ENCODE results near the gene KRT76. TPM values are rescaled to one million over a fixed set of nuclear protein-coding genes. Genes with fewer than 3 reads are reported as not detected.

The KRT76 gene
- total RNA-seq, 1 experiment from 2014 or later = not detected

GRCh38 chr12:52817003-52817698 is 40.0 kb upstream of the KRT76 start:
- Mint-ChIP-seq H3K27ac (no peak overlapping the region), H3K4me3 (no peak overlapping the region), H3K27me3 (ENCODE audit: low read depth) (peaks cover 3% of the 10 kb centered on the region), H3K4me1 (peaks cover 3 to 7% of the 10 kb centered on the region in 2 experiments; a peak in 3 of 4 replicates), H3K36me3 (ENCODE audit: insufficient read depth in 1 of 3, low read depth in 3 of 3) (no peaks in the 10 kb centered on the region; a peak in 1 of 7 replicates), H3K9me3 (no peaks in the 10 kb centered on the region)
- TF ChIP-seq CTCF (conservative IDR thresholded peaks at IDR 0.05) = no peak
- no CpG with 5 or more reads among the region's 8 CpGs for WGBS (ENCODE audit: extremely low coverage, insufficient read length, low lambda C conversion rate)
- no peak for DNase-seq
- Histone ChIP-seq H2BK20ac (ENCODE audit: low read depth, low read length, poor library complexity, severe bottlenecking) (no peak overlapping the region), H3K79me2 (ENCODE audit: insufficient read depth, low read length) (no peaks in the 10 kb centered on the region), H3K27ac (ENCODE audit: insufficient read length, low read depth, low read length) (no peak overlapping the region), H3K4me1 (ENCODE audit: insufficient read depth, low read length) (no peaks in the 10 kb centered on the region), H2BK12ac (ENCODE audit: insufficient read length, low read depth, low read length) (no peak overlapping the region), H3K9ac (ENCODE audit: extremely low read depth, insufficient read length, low read length) (no peak overlapping the region), H4K8ac (replicated peaks; ENCODE audit: insufficient read length, low read depth, low read length) (no peak overlapping the region), H3K79me1 (ENCODE audit: insufficient read depth, low read depth, low read length, poor library complexity, severe bottlenecking) (no peaks in the 10 kb centered on the region), H3K23me2 (ENCODE audit: insufficient read length, low read depth, low read length, poor library complexity, severe bottlenecking) (no peaks in the 10 kb centered on the region), H4K20me1 (ENCODE audit: control insufficient read depth, insufficient read depth, insufficient read length) (no peaks in the 10 kb centered on the region), H2AFZ (ENCODE audit: low read length) (no peak overlapping the region), H3K56ac (ENCODE audit: insufficient read length, low read depth, low read length) (no peak overlapping the region), H3T11ph (ENCODE audit: low read length) (no peak overlapping the region), H2BK120ac (ENCODE audit: low read depth, low read length, poor library complexity, severe bottlenecking) (no peak overlapping the region), H3K4ac (ENCODE audit: low read depth, low read length) (no peak overlapping the region), H4K91ac (ENCODE audit: insufficient read length, low read depth, low read length) (no peak overlapping the region), H2BK15ac (ENCODE audit: low read depth, low read length) (no peak overlapping the region), H2BK5ac (ENCODE audit: insufficient read length, low read length) (no peak overlapping the region), H3K9me3 (ENCODE audit: control insufficient read depth, low read depth, low read length) (no peaks in the 10 kb centered on the region), H4K5ac (ENCODE audit: insufficient read length, low read depth, low read length) (no peak overlapping the region), H3K14ac (ENCODE audit: insufficient read depth, low read length) (no peak overlapping the region), H2AK5ac (ENCODE audit: insufficient read length, low read length) (no peak overlapping the region), H3K18ac (ENCODE audit: insufficient read length, low read depth, low read length) (no peak overlapping the region), H3K4me2 (ENCODE audit: insufficient read depth, insufficient read length, low read length) (no peak overlapping the region), H3K27me3 (ENCODE audit: insufficient read depth, low read length) (no peaks in the 10 kb centered on the region), H3K23ac (ENCODE audit: insufficient read length, low read depth, low read length) (no peak overlapping the region)

Measured in H9 (cell line).